Gastroesophageal sphincter (tissue), 4 donors: Measurements from ENCODE around the gene HEPH. TPM values are rescaled to one million over a fixed set of nuclear protein-coding genes. Genes with fewer than 3 reads are reported as not detected.
"Not testable (repeated sequence)": the region's sequence is repeated elsewhere in the genome, so short reads cannot be mapped to it uniquely, and the experiment has no call there.

ENCODE experiments used
- ATAC-seq: fragments of 150-250 bp; one replicate; pipeline ENCODE4 v1.9.1; 2016; ENCODE audit warnings: mild to moderate bottlenecking, moderate library complexity
- H3K27ac ChIP-seq, 4 donors: fragments of 200-600 bp; sonication (generic) in 3 of 4; 1 replicate in 3 of 4; 2 replicates in 1 of 4; pipeline ENCODE4 v1.5.1; 2016 to 2019
- H3K27me3 ChIP-seq: fragments of 200-600 bp; sonication (generic); one replicate; pipeline ENCODE4 v1.5.1; 2019
- H3K36me3 ChIP-seq, 2 donors: fragments of 200-600 bp; sonication (generic); one replicate each; pipeline ENCODE4 v1.5.1; 2019; ENCODE audit warnings: control low read depth in 1 of 2
- H3K4me1 ChIP-seq, 3 donors: fragments of 200-600 bp; sonication (generic); 1 replicate in 2 of 3; 2 replicates in 1 of 3; pipeline ENCODE4 v1.5.1; 2016 to 2019; ENCODE audit warnings: control low read depth in 2 of 3
- H3K4me3 ChIP-seq, 2 donors: fragments of 200-600 bp; sonication (generic); one replicate each; pipeline ENCODE4 v1.5.1; 2019; ENCODE audit warnings: mild to moderate bottlenecking in 1 of 2, moderate library complexity in 1 of 2
- H3K9me3 ChIP-seq, 3 donors: fragments of 200-600 bp; sonication (generic); one replicate each; pipeline ENCODE4 v1.5.1; 2017 to 2019; ENCODE audit warnings: control low read depth in 2 of 3
- CTCF ChIP-seq, 4 experiments: fragments of 200-600 bp in 2 of 4; fragments of 450-650 bp in 2 of 4; sonication (generic) in 1 of 4; IDR thresholded peaks; one replicate each; pipeline ENCODE4 v1.5.1; 2017 to 2019; ENCODE audit warnings: antibody characterized with exemption in 4 of 4, mild to moderate bottlenecking in 2 of 4, moderate library complexity in 2 of 4
- EP300 ChIP-seq: sonication (generic); formaldehyde crosslinking; IDR thresholded peaks from one replicate; pipeline ENCODE4 v1.6.1; 2017; ENCODE audit warnings: antibody characterized with exemption, mild to moderate bottlenecking
- POLR2A ChIP-seq, 2 donors: fragments of 450-650 bp; IDR thresholded peaks; one replicate each; pipeline ENCODE4 v1.6.1; 2017; ENCODE audit warnings: antibody characterized with exemption in 2 of 2, mild to moderate bottlenecking in 2 of 2, moderate library complexity in 1 of 2
- POLR2AphosphoS5 ChIP-seq: sonication (generic); formaldehyde crosslinking; IDR thresholded peaks from one replicate; pipeline ENCODE4 v1.6.1; 2017; ENCODE audit warnings: antibody characterized with exemption
- WGBS, 2 donors: methylation state at CpG; one replicate each; pipeline ENCODE4 v1.1.5; 2018; ENCODE audit warnings: low coverage in 1 of 2; 5-methylcytosine and 5-hydroxymethylcytosine counted together
- total RNA-seq, 4 donors: library from RNA; depleted of rRNA; stranded (reverse); fragments of >200 nt; gene quantifications; one replicate each; pipeline ENCODE4 v1.1.0, GENCODE V29; 2016

The HEPH gene
- total RNA-seq, 4 donors from 2014 or later, result 60.5 to 110 (median 79.3) TPM

GRCh38 chrX:66203114-66203513 lies 39.1 kb downstream of the HEPH start:
- Histone ChIP-seq H3K27me3 (no peaks in the 10 kb centered on the region), H3K4me3 (no peak overlapping the region), H3K27ac (no peak overlapping the region), H3K36me3 (peaks cover 0 to 39% of the 10 kb centered on the region in 2 donors), H3K9me3 (no peaks in the 10 kb centered on the region), H3K4me1 (no peaks in the 10 kb centered on the region)
- ATAC-seq, result no peak
- TF ChIP-seq EP300 (no peak), CTCF (IDR thresholded peaks at IDR 0.05) (no peak), POLR2A (IDR thresholded peaks at IDR 0.05) (no peak), POLR2AphosphoS5 (no peak)
- WGBS, 2 donors, result 56 to 75% methylated on average over 2 of the region's 5 CpGs

GRCh38 chrX:66221856-66222255 lies 57.8 kb downstream of the HEPH start:
- H3K4me1 ChIP-seq, result no peaks in the 10 kb centered on the region
- no peaks in the 10 kb centered on the region for H3K36me3 ChIP-seq
- H3K27me3 ChIP-seq, result no peaks in the 10 kb centered on the region
- WGBS, 2 donors, result 78% methylated on average over 1 of the region's 3 CpGs; no CpG with 5 or more reads in 1 of the 2 donors
- ATAC-seq, result no peak
- H3K4me3 ChIP-seq, result no peak overlapping the region
- no peaks in the 10 kb centered on the region for H3K9me3 ChIP-seq
- no peak for TF ChIP-seq EP300
- TF ChIP-seq POLR2A (IDR thresholded peaks at IDR 0.05), result no peak
- no peak for TF ChIP-seq CTCF (IDR thresholded peaks at IDR 0.05)
- no peak for TF ChIP-seq POLR2AphosphoS5
- H3K27ac ChIP-seq, result no peak overlapping the region

GRCh38 chrX:66232296-66232695 lies 68.2 kb downstream of the HEPH start:
- Histone ChIP-seq H3K4me1 (no peaks in the 10 kb centered on the region), H3K4me3 (no peak overlapping the region), H3K27me3 (no peaks in the 10 kb centered on the region), H3K36me3 (no peaks in the 10 kb centered on the region), H3K27ac (no peak overlapping the region), H3K9me3 (peaks cover 0 to 4% (median 0%) of the 10 kb centered on the region in 3 donors)
- no peak for TF ChIP-seq POLR2A (IDR thresholded peaks at IDR 0.05)
- no peak for TF ChIP-seq CTCF (IDR thresholded peaks at IDR 0.05)
- no peak for TF ChIP-seq POLR2AphosphoS5
- no peak for TF ChIP-seq EP300
- no peak for ATAC-seq
- 76 to 91% methylated on average over 2 of the region's 2 CpGs for WGBS, 2 donors

- H3K4me1 ChIP-seq, result no peaks in the 10 kb centered on the region
- H3K36me3 ChIP-seq, result no peaks in the 10 kb centered on the region
- H3K9me3 ChIP-seq, result peaks cover 0 to 4% (median 0%) of the 10 kb centered on the region in 3 donors
- H3K4me3 ChIP-seq, result no peak overlapping the region
- no peak for ATAC-seq
- no peak for TF ChIP-seq POLR2AphosphoS5
- no peak for TF ChIP-seq POLR2A (IDR thresholded peaks at IDR 0.05)
- TF ChIP-seq EP300, result no peak
- TF ChIP-seq CTCF (IDR thresholded peaks at IDR 0.05), result no peak
- H3K27me3 ChIP-seq, result no peaks in the 10 kb centered on the region
- H3K27ac ChIP-seq, result no peak overlapping the region
Observed at GRCh38 chrX:66233209-66233608, 69.2 kb downstream of the HEPH start.

GRCh38 chrX:66233904-66234303 lies 69.9 kb downstream of the HEPH start:
- H3K4me3 ChIP-seq, H3K9me3 ChIP-seq, H3K27me3 ChIP-seq, H3K4me1 ChIP-seq, H3K27ac ChIP-seq, ATAC-seq, H3K36me3 ChIP-seq: not testable (repeated sequence)
- WGBS, 2 donors, result 20% methylated on average over 1 of the region's 1 CpG; no CpG with 5 or more reads in 1 of the 2 donors
